Measurements from ENCODE around the gene ORAI2. TPM values are rescaled to one million over a fixed set of nuclear protein-coding genes. Genes with fewer than 3 reads are reported as not detected.

The ORAI2 gene
- total and polyA plus RNA-seq, 2 of the 13 experiments (the other 11 are each of a cell fraction or from before 2014, with no cell fraction given): 3.0 to 6.0 TPM

GRCh38 chr7:102451371-102452054 lies 18.1 kb downstream of the ORAI2 start (continued):
- TF ChIP-seq ZNF720 (CRISPR knock-in tag; IDR thresholded peaks at IDR 0.05) (no peak), ASH2L (IDR thresholded peaks at IDR 0.05; ENCODE audit: insufficient read length, low read depth, low read length) (no peak), CBX1 (IDR thresholded peaks at IDR 0.05; ENCODE audit: low read depth) (no peak), UBTF (CRISPR knock-in tag; IDR thresholded peaks at IDR 0.05) (no peak), SPEN (CRISPR knock-in tag; IDR thresholded peaks at IDR 0.05; ENCODE audit: low read depth) (no peak), GLI4 (CRISPR knock-in tag; IDR thresholded peaks at IDR 0.05; ENCODE audit: borderline replicate concordance) (no peak), SALL2 (CRISPR knock-in tag; IDR thresholded peaks at IDR 0.05) (no peak), SP140L (CRISPR knock-in tag; IDR thresholded peaks at IDR 0.05; ENCODE audit: borderline replicate concordance) (no peak), DBP (CRISPR knock-in tag; IDR thresholded peaks at IDR 0.05; ENCODE audit: not compliant biosample characterization) (no peak), GMEB2 (CRISPR knock-in tag; IDR thresholded peaks at IDR 0.05; ENCODE audit: low read depth) (no peak), WIZ (CRISPR knock-in tag; IDR thresholded peaks at IDR 0.05) (no peak), SNAI1 (CRISPR knock-in tag; IDR thresholded peaks at IDR 0.05; ENCODE audit: borderline replicate concordance) (no peak), ZNF773 (CRISPR knock-in tag; IDR thresholded peaks at IDR 0.05; ENCODE audit: borderline replicate concordance) (no peak), TGIF2 (CRISPR knock-in tag; IDR thresholded peaks at IDR 0.05) (no peak), ZNF3 (CRISPR knock-in tag; IDR thresholded peaks at IDR 0.05) (no peak), FOXA3 (CRISPR knock-in tag; IDR thresholded peaks at IDR 0.05) (no peak; the same call in 1 of the 2 replicates), ATF7 (IDR thresholded peaks at IDR 0.05) (no peak), ATF7 (CRISPR knock-in tag; IDR thresholded peaks at IDR 0.05) (no peak), SCMH1 (CRISPR knock-in tag; IDR thresholded peaks at IDR 0.05; ENCODE audit: borderline replicate concordance) (no peak)
- TF ChIP-seq, protein P1, sequence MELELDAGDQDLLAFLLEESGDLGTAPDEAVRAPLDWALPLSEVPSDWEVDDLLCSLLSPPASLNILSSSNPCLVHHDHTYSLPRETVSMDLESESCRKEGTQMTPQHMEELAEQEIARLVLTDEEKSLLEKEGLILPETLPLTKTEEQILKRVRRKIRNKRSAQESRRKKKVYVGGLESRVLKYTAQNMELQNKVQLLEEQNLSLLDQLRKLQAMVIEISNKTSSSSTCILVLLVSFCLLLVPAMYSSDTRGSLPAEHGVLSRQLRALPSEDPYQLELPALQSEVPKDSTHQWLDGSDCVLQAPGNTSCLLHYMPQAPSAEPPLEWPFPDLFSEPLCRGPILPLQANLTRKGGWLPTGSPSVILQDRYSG (CRISPR knock-in tag; IDR thresholded peaks at IDR 0.05): no peak
- TF ChIP-seq, protein P2, sequence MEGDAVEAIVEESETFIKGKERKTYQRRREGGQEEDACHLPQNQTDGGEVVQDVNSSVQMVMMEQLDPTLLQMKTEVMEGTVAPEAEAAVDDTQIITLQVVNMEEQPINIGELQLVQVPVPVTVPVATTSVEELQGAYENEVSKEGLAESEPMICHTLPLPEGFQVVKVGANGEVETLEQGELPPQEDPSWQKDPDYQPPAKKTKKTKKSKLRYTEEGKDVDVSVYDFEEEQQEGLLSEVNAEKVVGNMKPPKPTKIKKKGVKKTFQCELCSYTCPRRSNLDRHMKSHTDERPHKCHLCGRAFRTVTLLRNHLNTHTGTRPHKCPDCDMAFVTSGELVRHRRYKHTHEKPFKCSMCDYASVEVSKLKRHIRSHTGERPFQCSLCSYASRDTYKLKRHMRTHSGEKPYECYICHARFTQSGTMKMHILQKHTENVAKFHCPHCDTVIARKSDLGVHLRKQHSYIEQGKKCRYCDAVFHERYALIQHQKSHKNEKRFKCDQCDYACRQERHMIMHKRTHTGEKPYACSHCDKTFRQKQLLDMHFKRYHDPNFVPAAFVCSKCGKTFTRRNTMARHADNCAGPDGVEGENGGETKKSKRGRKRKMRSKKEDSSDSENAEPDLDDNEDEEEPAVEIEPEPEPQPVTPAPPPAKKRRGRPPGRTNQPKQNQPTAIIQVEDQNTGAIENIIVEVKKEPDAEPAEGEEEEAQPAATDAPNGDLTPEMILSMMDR (CRISPR knock-in tag; IDR thresholded peaks at IDR 0.05): peak; percentile 87

Measured in HepG2 (cell line).